Ishikawa (cell line): ENCODE data around the gene LHFPL2.
A peak's percentile ranks its signal among the peaks of the same experiment; 100 is the strongest.

Experiments used
- CEBPB ChIP-seq: IDR thresholded peaks from 2 replicates; pipeline ENCODE4 v1.6.1; 2012
- CREB1 ChIP-seq: IDR thresholded peaks from 2 replicates; pipeline ENCODE4 v1.6.1; 2012; ENCODE audit warnings: low read depth
- EGR1 ChIP-seq: IDR thresholded peaks from 2 replicates; pipeline ENCODE4 v1.6.1; 2012
- EP300 ChIP-seq: IDR thresholded peaks from 2 replicates; pipeline ENCODE4 v1.6.1; 2012; ENCODE audit warnings: borderline replicate concordance
- FOXM1 ChIP-seq: IDR thresholded peaks from 2 replicates; pipeline ENCODE4 v1.6.1; 2012; ENCODE audit warnings: low read depth, borderline replicate concordance
- MAX ChIP-seq: IDR thresholded peaks from 2 replicates; pipeline ENCODE4 v1.6.1; 2012
- NFIC ChIP-seq: IDR thresholded peaks from 2 replicates; pipeline ENCODE4 v1.6.1; 2012
- RAD21 ChIP-seq: IDR thresholded peaks from 2 replicates; pipeline ENCODE4 v1.6.1; 2012; ENCODE audit warnings: low read depth
- REST ChIP-seq: IDR thresholded peaks from 2 replicates; pipeline ENCODE4 v1.6.1; 2012; ENCODE audit warnings: low read depth, mild to moderate bottlenecking
- TAF1 ChIP-seq: IDR thresholded peaks from 2 replicates; pipeline ENCODE4 v1.6.1; 2012; ENCODE audit warnings: low read depth, mild to moderate bottlenecking
- TCF12 ChIP-seq: IDR thresholded peaks from 2 replicates; pipeline ENCODE4 v1.6.1; 2012; ENCODE audit warnings: low read depth
- TEAD4 ChIP-seq: IDR thresholded peaks from 2 replicates; pipeline ENCODE4 v1.6.1; 2012
- USF1 ChIP-seq: IDR thresholded peaks from 2 replicates; pipeline ENCODE4 v1.6.1; 2012
- YY1 ChIP-seq: IDR thresholded peaks from 2 replicates; pipeline ENCODE4 v1.6.1; 2012; ENCODE audit warnings: low read depth
- ZBTB7A ChIP-seq: IDR thresholded peaks from 2 replicates; pipeline ENCODE4 v1.6.1; 2012; ENCODE audit warnings: low read depth

LHFPL2 gene

GRCh38 chr5:78536661-78537196 is 111.8 kb downstream of the LHFPL2 start:
- no peak for TF ChIP-seq YY1
- no peak for TF ChIP-seq RAD21
- TF ChIP-seq EP300, result no peak
- TF ChIP-seq MAX, result no peak
- no peak for TF ChIP-seq ZBTB7A
- TF ChIP-seq FOXM1, result no peak
- TF ChIP-seq NFIC, result no peak
- no peak for TF ChIP-seq CEBPB
- TF ChIP-seq REST, result no peak
- no peak for TF ChIP-seq CREB1
- no peak for TF ChIP-seq TEAD4
- no peak for TF ChIP-seq EGR1
- TF ChIP-seq TCF12, result no peak
- TF ChIP-seq USF1, result no peak
- TF ChIP-seq TAF1, result no peak

- TF ChIP-seq CEBPB (no peak), FOXM1 (no peak), USF1 (no peak), NFIC (no peak), CREB1 (no peak), TCF12 (no peak), TEAD4 (no peak), MAX (no peak), YY1 (no peak)
Observed at GRCh38 chr5:78534905-78535200, 113.7 kb downstream of the LHFPL2 start.

- no peak for TF ChIP-seq REST
- TF ChIP-seq MAX, result no peak
- no peak for TF ChIP-seq CREB1
- TF ChIP-seq TCF12, result no peak
- TF ChIP-seq EGR1, result no peak
- no peak for TF ChIP-seq CEBPB
- TF ChIP-seq FOXM1, result no peak
- TF ChIP-seq RAD21, result no peak
- TF ChIP-seq YY1, result no peak
- TF ChIP-seq ZBTB7A, result no peak
- TF ChIP-seq NFIC, result no peak
- TF ChIP-seq TEAD4, result no peak
- TF ChIP-seq EP300, result no peak
- TF ChIP-seq USF1, result no peak
- no peak for TF ChIP-seq TAF1
Observed at GRCh38 chr5:78534148-78534904, 114.2 kb downstream of the LHFPL2 start.

GRCh38 chr5:78533356-78533755 is 115.2 kb downstream of the LHFPL2 start:
- TF ChIP-seq EGR1 (no peak), NFIC (no peak), RAD21 (peak; percentile 55; the same call in 1 of the 2 replicates), EP300 (no peak)

- TF ChIP-seq TCF12, result no peak
- no peak for TF ChIP-seq CEBPB
- TF ChIP-seq TEAD4, result no peak
- no peak for TF ChIP-seq FOXM1
- no peak for TF ChIP-seq RAD21
- TF ChIP-seq ZBTB7A, result no peak
- TF ChIP-seq USF1, result no peak
- TF ChIP-seq CREB1, result no peak
- TF ChIP-seq EGR1, result no peak
- no peak for TF ChIP-seq EP300
- no peak for TF ChIP-seq YY1
- TF ChIP-seq TAF1, result no peak
- no peak for TF ChIP-seq MAX
- TF ChIP-seq REST, result no peak
- no peak for TF ChIP-seq NFIC
Observed at GRCh38 chr5:78530342-78531096, 118.1 kb downstream of the LHFPL2 start.
